Fibroblast of mammary gland (primary cell): Measurements from ENCODE around the gene REST.

ENCODE experiments used
- DNase-seq: peaks from one replicate; pipeline ENCODE4 v3.0.0-alpha.2; 2010; ENCODE audit warnings: low read depth
- H3K4me3 ChIP-seq: 2 replicates; pipeline ENCODE4 v1.5.1; 2011; ENCODE audit warnings: low read depth, mild to moderate bottlenecking, low read length, moderate library complexity; ENCODE audit not compliant: control insufficient read depth
- TF ChIP-seq, protein P1 (sequence below): conservative IDR thresholded peaks from 2 replicates; pipeline ENCODE4 v1.5.1; 2011; ENCODE audit warnings: low read depth, low read length, inconsistent platforms; ENCODE audit not compliant: control insufficient read depth, insufficient read depth

The REST gene

DNA sequence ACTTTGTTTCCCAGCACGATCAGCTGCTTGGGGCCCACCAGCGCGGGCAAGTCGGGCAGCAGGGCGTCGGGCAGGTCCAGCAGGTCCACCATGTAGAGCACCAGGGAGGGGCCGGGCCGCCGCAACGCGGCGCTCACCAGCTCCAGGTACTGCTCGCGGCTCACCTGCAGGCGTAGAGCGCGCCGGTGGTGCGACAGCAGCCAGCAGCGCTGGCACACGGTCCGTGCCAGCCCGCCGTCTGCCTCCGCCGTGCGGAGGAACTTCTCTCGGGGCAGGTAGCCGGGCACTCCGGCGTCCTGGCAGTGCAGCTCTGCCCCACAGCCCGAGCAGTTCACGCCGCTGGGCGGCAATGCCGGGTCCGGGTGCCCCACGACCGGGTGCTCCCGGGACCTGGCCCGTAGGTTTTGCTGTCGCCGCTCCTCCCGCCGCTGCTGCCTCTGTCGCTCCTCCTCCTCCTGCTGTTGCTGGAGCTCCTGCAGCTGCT lies 69.2 kb downstream of the REST start:
- TF ChIP-seq, protein P1, sequence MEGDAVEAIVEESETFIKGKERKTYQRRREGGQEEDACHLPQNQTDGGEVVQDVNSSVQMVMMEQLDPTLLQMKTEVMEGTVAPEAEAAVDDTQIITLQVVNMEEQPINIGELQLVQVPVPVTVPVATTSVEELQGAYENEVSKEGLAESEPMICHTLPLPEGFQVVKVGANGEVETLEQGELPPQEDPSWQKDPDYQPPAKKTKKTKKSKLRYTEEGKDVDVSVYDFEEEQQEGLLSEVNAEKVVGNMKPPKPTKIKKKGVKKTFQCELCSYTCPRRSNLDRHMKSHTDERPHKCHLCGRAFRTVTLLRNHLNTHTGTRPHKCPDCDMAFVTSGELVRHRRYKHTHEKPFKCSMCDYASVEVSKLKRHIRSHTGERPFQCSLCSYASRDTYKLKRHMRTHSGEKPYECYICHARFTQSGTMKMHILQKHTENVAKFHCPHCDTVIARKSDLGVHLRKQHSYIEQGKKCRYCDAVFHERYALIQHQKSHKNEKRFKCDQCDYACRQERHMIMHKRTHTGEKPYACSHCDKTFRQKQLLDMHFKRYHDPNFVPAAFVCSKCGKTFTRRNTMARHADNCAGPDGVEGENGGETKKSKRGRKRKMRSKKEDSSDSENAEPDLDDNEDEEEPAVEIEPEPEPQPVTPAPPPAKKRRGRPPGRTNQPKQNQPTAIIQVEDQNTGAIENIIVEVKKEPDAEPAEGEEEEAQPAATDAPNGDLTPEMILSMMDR = no peak
- no peak for DNase-seq
- H3K4me3 ChIP-seq = peak overlapping the region; percentile 97

DNA sequence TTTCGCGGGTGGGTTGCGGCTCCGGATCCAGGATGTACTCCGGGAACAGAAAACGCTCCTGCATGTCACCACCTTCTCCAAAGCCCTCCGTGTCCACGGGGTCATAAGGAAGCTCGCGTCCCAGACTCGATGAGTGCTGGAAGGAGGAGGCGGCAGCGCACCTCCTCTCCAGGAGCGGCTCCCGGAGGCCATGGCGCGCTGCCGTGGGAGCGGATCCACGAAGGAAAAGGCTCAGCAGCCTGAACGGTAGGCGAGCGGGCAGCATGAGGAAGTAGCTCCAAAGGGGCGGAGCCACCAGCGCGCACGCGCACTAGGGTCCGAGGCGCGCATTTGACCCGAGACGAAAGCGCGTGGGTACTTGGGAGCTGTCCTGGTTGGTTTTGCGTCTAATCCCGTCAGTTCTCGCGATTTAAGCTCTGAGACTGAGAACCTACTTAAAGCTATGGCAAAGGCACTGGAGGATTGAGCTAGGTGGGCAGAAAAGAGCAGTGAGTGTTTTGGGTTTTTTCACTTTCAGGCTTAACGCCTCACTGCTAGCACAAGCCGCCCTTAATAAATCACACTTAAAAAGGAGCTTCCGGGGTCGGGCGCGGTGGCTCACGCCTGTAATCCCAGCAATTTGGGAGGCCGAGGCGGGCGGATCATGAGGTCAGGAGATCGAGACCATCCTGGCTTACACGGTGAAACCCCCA lies 69.8 kb downstream of the REST start, which contains the start of gene NOA1:
TSS of gene NOA1 (minus strand) at position 286 of the 692 bp plus-strand sequence. CDS start at position 265, 21 bp downstream.
- H3K4me3 ChIP-seq = peak within 1 kb of the TSS; percentile 97
- TF ChIP-seq, protein P1 = no peak
- DNase-seq = peak; percentile 99

DNA sequence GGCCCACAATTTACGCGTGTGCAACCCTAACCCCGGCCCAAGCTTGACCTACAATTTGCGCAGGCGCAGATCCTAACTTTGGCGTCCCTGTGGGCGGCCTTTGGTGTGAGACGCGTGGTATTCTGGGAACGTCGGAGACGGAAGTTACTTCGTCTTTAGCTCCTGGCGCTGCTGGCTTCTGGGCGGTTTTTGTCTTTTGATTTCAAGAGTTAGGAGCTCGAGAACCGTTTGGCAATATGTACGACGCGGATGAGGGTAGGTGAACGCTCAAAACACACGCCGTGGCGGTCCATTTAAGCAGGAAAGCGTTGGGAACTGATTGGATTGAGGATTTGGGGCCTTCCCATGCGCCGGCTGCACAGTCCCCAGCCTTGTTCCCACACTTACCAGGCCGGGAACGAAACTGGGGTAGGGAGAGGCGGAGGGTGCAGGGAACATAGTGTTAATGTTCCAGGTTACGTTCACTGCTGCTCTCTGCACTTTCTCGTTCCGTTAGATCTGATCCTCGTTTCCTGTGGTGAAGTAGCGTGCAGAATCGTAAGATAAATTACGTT lies 71.1 kb downstream of the REST start, which contains the start of gene POLR2B:
TSS of gene POLR2B (plus strand) at position 147 of the 554 bp plus-strand sequence. CDS start at position 237, 90 bp downstream.
- H3K4me3 ChIP-seq = peak within 1 kb of the TSS; percentile 97
- DNase-seq = peak; percentile 94
- TF ChIP-seq, protein P1 = no peak

DNA sequence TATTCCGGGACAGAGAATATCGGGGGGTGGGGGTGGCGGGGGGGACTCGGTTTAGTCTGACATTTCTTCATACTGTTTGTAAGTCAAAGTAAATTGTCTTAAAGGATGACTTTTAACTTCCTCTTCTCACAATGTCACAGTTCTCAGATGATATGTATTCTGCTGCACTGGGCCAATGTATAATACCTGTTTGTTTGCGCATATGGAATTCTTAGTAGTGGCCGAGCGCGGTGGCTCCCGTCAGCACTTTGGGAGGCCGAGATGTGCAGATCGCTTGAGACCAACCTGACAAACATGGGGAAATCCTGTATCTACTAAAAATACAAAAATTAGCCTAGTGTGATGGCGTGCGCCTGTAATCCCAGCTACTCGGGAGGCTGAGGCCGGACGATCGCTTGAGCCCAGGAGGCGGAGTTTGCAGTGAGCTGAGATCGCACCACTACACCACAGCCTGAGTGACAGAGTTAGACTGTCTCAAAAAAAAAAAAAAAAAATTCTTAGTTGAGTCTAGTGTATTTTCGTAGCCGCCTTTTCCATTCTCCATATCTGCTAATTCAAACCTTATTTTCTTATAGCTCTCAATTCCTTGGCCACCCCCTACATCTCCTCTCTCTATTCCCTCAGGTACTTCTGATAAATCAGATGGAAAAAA lies 71.8 kb downstream of the REST start:
- peak overlapping the region; percentile 97 for H3K4me3 ChIP-seq
- DNase-seq = peak; percentile 52

DNA sequence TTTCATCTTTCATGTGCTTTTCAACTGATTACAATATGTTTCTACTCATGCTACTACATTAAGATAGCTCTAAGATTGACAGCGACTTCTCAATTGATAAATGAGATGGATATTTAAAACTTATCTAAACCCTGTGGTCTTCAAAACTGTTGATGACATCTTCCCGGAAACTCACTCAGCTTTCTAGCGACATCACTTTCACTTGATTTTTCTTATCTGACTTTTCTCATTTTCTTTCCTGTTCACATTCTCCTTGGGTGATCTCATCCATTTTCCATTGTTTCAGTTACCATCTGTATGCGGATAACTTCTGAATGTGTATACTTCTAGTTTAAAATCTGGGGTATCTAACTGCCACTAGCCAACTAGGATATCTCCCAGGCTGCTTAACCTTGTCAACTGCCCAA lies 74.1 kb downstream of the REST start:
- no peak overlapping the region for H3K4me3 ChIP-seq
- no peak for DNase-seq
- TF ChIP-seq, protein P1 = no peak

More for the DNA sequence above, 71.8 kb downstream of the REST start:
- TF ChIP-seq, protein P1 = no peak

DNA sequence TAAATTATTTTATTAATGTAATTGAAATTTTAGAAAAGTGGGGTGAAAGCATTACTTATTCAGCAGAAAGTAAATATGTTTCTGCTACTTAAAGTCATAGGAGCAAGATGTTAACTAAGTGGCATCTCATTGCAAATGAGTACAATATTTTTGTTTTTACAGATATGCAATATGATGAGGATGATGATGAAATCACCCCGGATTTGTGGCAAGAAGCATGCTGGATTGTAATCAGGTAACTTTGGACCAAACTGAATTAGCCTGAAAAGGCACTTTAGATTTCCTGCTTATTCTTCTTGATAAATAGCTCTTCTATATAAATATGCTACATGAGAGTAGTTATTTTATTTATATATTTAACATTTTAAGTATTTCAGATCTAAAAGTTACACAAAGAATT lies 78.5 kb downstream of the REST start:
- no peak overlapping the region for H3K4me3 ChIP-seq
- TF ChIP-seq, protein P1 = no peak
- DNase-seq = no peak
